H9 (cell line): ENCODE results near the gene TTR. TPM values are rescaled to one million over a fixed set of nuclear protein-coding genes. Genes with fewer than 3 reads are reported as not detected.

Experiments
- DNase-seq: peaks from one replicate; pipeline ENCODE4 v3.0.0-alpha.2; 2017
- H2AFZ ChIP-seq: one replicate; pipeline ENCODE4 v1.6.1; 2013; ENCODE audit warnings: mild to moderate bottlenecking, low read length, control low read depth, moderate library complexity
- H2AK5ac ChIP-seq: 2 replicates; pipeline ENCODE4 v1.6.1; 2013; ENCODE audit warnings: low read length, control low read depth, mixed read lengths; ENCODE audit not compliant: insufficient read length
- H2BK120ac ChIP-seq: one replicate; pipeline ENCODE4 v1.6.1; 2013; ENCODE audit warnings: low read depth, mild to moderate bottlenecking, low read length, control low read depth, inconsistent platforms; ENCODE audit not compliant: poor library complexity, severe bottlenecking
- H2BK12ac ChIP-seq: 2 replicates; pipeline ENCODE4 v1.6.1; 2013; ENCODE audit warnings: low read length, control low read depth, mixed read lengths, low read depth; ENCODE audit not compliant: insufficient read length
- H2BK15ac ChIP-seq: 2 replicates; pipeline ENCODE4 v1.6.1; 2013; ENCODE audit warnings: low read depth, low read length, control low read depth
- H2BK20ac ChIP-seq: one replicate; pipeline ENCODE4 v1.6.1; 2013; ENCODE audit warnings: low read depth, mild to moderate bottlenecking, low read length, control low read depth, inconsistent platforms; ENCODE audit not compliant: poor library complexity, severe bottlenecking
- H2BK5ac ChIP-seq: 2 replicates; pipeline ENCODE4 v1.6.1; 2013; ENCODE audit warnings: low read length, control low read depth, mixed read lengths; ENCODE audit not compliant: insufficient read length
- H3K14ac ChIP-seq: 2 replicates; pipeline ENCODE4 v1.6.1; 2013; ENCODE audit warnings: low read length, control low read depth; ENCODE audit not compliant: insufficient read depth
- H3K18ac ChIP-seq: 2 replicates; pipeline ENCODE4 v1.6.1; 2013; ENCODE audit warnings: low read depth, mild to moderate bottlenecking, mixed read lengths, low read length, control low read depth; ENCODE audit not compliant: insufficient read length
- H3K23ac ChIP-seq: 2 replicates; pipeline ENCODE4 v1.6.1; 2013; ENCODE audit warnings: low read length, control low read depth, mixed read lengths, low read depth; ENCODE audit not compliant: insufficient read length
- H3K23me2 ChIP-seq: 2 replicates; pipeline ENCODE4 v1.6.1; 2013; ENCODE audit warnings: low read depth, mild to moderate bottlenecking, mixed read lengths, low read length, control low read depth; ENCODE audit not compliant: insufficient read length, poor library complexity, severe bottlenecking
- H3K27ac ChIP-seq: 2 replicates; pipeline ENCODE4 v1.5.1; 2013; ENCODE audit warnings: low read length, control low read depth, mixed read lengths, low read depth; ENCODE audit not compliant: insufficient read length
- H3K27me3 ChIP-seq: 2 replicates; pipeline ENCODE4 v1.6.1; 2013; ENCODE audit warnings: low read length, control low read depth, inconsistent platforms; ENCODE audit not compliant: insufficient read depth
- H3K4ac ChIP-seq: 2 replicates; pipeline ENCODE4 v1.6.1; 2013; ENCODE audit warnings: low read depth, mild to moderate bottlenecking, control low read depth, inconsistent platforms, low read length, moderate library complexity
- H3K4me1 ChIP-seq: 2 replicates; pipeline ENCODE4 v1.6.1; 2013; ENCODE audit warnings: low read length, control low read depth, inconsistent platforms; ENCODE audit not compliant: insufficient read depth
- H3K4me2 ChIP-seq: 2 replicates; pipeline ENCODE4 v1.6.1; 2013; ENCODE audit warnings: low read length, control low read depth, mixed read lengths; ENCODE audit not compliant: insufficient read length, insufficient read depth
- H3K56ac ChIP-seq: 2 replicates; pipeline ENCODE4 v1.6.1; 2013; ENCODE audit warnings: low read depth, mild to moderate bottlenecking, mixed read lengths, low read length, control low read depth; ENCODE audit not compliant: insufficient read length
- H3K79me1 ChIP-seq: 2 replicates; pipeline ENCODE4 v1.6.1; 2013; ENCODE audit warnings: low read depth, mild to moderate bottlenecking, moderate library complexity, low read length, control low read depth, inconsistent platforms; ENCODE audit not compliant: insufficient read depth, poor library complexity, severe bottlenecking
- H3K79me2 ChIP-seq: 2 replicates; pipeline ENCODE4 v1.6.1; 2013; ENCODE audit warnings: low read length, control low read depth, inconsistent platforms; ENCODE audit not compliant: insufficient read depth
- H3K9ac ChIP-seq: 2 replicates; pipeline ENCODE4 v1.6.1; 2013; ENCODE audit warnings: low read length, control low read depth, mixed read lengths; ENCODE audit not compliant: insufficient read length; ENCODE audit errors: extremely low read depth
- H3K9me3 ChIP-seq: one replicate; pipeline ENCODE4 v1.6.1; 2013; ENCODE audit warnings: low read depth, low read length, inconsistent platforms; ENCODE audit not compliant: control insufficient read depth
- H3T11ph ChIP-seq: one replicate; pipeline ENCODE4 v1.6.1; 2013; ENCODE audit warnings: mild to moderate bottlenecking, low read length, control low read depth, inconsistent platforms
- H4K20me1 ChIP-seq: one replicate; pipeline ENCODE4 v1.6.1; 2013; ENCODE audit not compliant: control insufficient read depth, insufficient read length, insufficient read depth
- H4K5ac ChIP-seq: 2 replicates; pipeline ENCODE4 v1.6.1; 2013; ENCODE audit warnings: low read depth, mild to moderate bottlenecking, mixed read lengths, low read length, control low read depth; ENCODE audit not compliant: insufficient read length
- H4K8ac ChIP-seq: replicated peaks from 2 replicates; pipeline ENCODE4 v1.6.1; 2013; ENCODE audit warnings: low read length, control low read depth, mixed read lengths, low read depth; ENCODE audit not compliant: insufficient read length
- H4K91ac ChIP-seq: 2 replicates; pipeline ENCODE4 v1.6.1; 2013; ENCODE audit warnings: low read depth, mild to moderate bottlenecking, moderate library complexity, mixed read lengths, low read length, control low read depth; ENCODE audit not compliant: insufficient read length
- H3K27ac Mint-ChIP-seq, 3 experiments: 2 replicates in 2 of 3; 3 replicates in 1 of 3; pipeline ENCODE4 v1.8.0; 2020 to 2021; ENCODE audit warnings: mixed read lengths in 3 of 3, mild to moderate bottlenecking in 1 of 3, moderate library complexity in 1 of 3
- H3K27me3 Mint-ChIP-seq: 2 replicates; pipeline ENCODE4 v1.8.0; 2021; ENCODE audit warnings: low read depth, mild to moderate bottlenecking, moderate library complexity, mixed read lengths
- H3K36me3 Mint-ChIP-seq, 3 experiments: 2 replicates in 2 of 3; 3 replicates in 1 of 3; pipeline ENCODE4 v1.8.0; 2020 to 2021; ENCODE audit warnings: low read depth in 3 of 3, mixed read lengths in 3 of 3; ENCODE audit not compliant: insufficient read depth in 1 of 3
- H3K4me1 Mint-ChIP-seq, 2 experiments: 2 replicates each; pipeline ENCODE4 v1.8.0; 2020; ENCODE audit warnings: mixed read lengths in 2 of 2
- H3K4me3 Mint-ChIP-seq, 2 experiments: 2 replicates in 1 of 2; 3 replicates in 1 of 2; pipeline ENCODE4 v1.8.0; 2020 to 2021; ENCODE audit warnings: mild to moderate bottlenecking in 2 of 2, mixed read lengths in 2 of 2, moderate library complexity in 1 of 2
- H3K9me3 Mint-ChIP-seq, 2 experiments: 2 replicates in 1 of 2; 3 replicates in 1 of 2; pipeline ENCODE4 v1.8.0; 2020; ENCODE audit warnings: mild to moderate bottlenecking in 2 of 2, mixed read lengths in 2 of 2, moderate library complexity in 1 of 2
- CTCF ChIP-seq: fragments of 200-600 bp; sonication (generic); conservative IDR thresholded peaks from 3 replicates; pipeline ENCODE4 v1.8.0; 2021; ENCODE audit warnings: antibody characterized with exemption, mild to moderate bottlenecking
- WGBS: extraction: QIAGEN DNeasy Blood & Tissue Kit; methylation state at CpG from one replicate; pipeline ENCODE4 v1.1.7; 2013; ENCODE audit warnings: missing lambda C conversion rate, low lambda C conversion rate, mixed read lengths; ENCODE audit not compliant: insufficient read length; ENCODE audit errors: extremely low coverage; 5-methylcytosine and 5-hydroxymethylcytosine counted together
- total RNA-seq: library from RNA; stranded (reverse); gene quantifications from 2 replicates; pipeline ENCODE4 v1.2.1, GENCODE V29; 2021

TTR gene
- total RNA-seq, 1 experiment from 2014 or later = not detected

- no peak overlapping the region for H4K8ac ChIP-seq
- no peak overlapping the region for H3T11ph ChIP-seq
- no peak overlapping the region for H3K4me2 ChIP-seq
- H3K9me3 Mint-ChIP-seq = no peaks in the 10 kb centered on the region
- H3K79me2 ChIP-seq = no peaks in the 10 kb centered on the region
- no peak overlapping the region for H3K18ac ChIP-seq
- no peak overlapping the region for H4K5ac ChIP-seq
- H3K9ac ChIP-seq = no peak overlapping the region
- H3K27ac Mint-ChIP-seq = peak overlapping the region in 1 of 3 experiments; percentile 12; a peak in 1 of 7 replicates
- H2BK5ac ChIP-seq = no peak overlapping the region
- H3K4me1 Mint-ChIP-seq = peaks cover 15% of the 10 kb centered on the region in 2 experiments
- no peak overlapping the region for H2BK15ac ChIP-seq
- no peak overlapping the region for H3K14ac ChIP-seq
- no peaks in the 10 kb centered on the region; the same call in 1 of the 2 replicates for H3K4me1 ChIP-seq
- no peak overlapping the region for H4K91ac ChIP-seq
- no peak overlapping the region for H3K27ac ChIP-seq
- no peaks in the 10 kb centered on the region for H3K23me2 ChIP-seq
- DNase-seq = no peak
- no peak overlapping the region for H2AK5ac ChIP-seq
- no peak overlapping the region for H3K56ac ChIP-seq
- no peaks in the 10 kb centered on the region for H3K27me3 Mint-ChIP-seq
- WGBS = no CpG with 5 or more reads among the region's 2 CpGs
- peaks cover 33 to 54% (median 53%) of the 10 kb centered on the region in 3 experiments for H3K36me3 Mint-ChIP-seq
- no peaks in the 10 kb centered on the region for H3K79me1 ChIP-seq
- H2BK120ac ChIP-seq = no peak overlapping the region
- no peak overlapping the region for H2BK20ac ChIP-seq
- no peaks in the 10 kb centered on the region for H4K20me1 ChIP-seq
- H3K4ac ChIP-seq = no peak overlapping the region
- no peaks in the 10 kb centered on the region for H3K27me3 ChIP-seq
- TF ChIP-seq CTCF = no peak
- H3K9me3 ChIP-seq = no peaks in the 10 kb centered on the region
- H2BK12ac ChIP-seq = no peak overlapping the region
- H3K4me3 Mint-ChIP-seq = no peak overlapping the region
- H2AFZ ChIP-seq = no peak overlapping the region
- no peak overlapping the region for H3K23ac ChIP-seq
Measured at GRCh38 chr18:31546476-31546875, 45.2 kb upstream of the TTR start.
